IPS-18a (cell line): ENCODE results near the gene CEP89.
"Not testable (repeated sequence)": the region's sequence is repeated elsewhere in the genome, so short reads cannot be mapped to it uniquely, and the experiment has no call there.

Experiments
- H3K27ac ChIP-seq: one replicate; pipeline ENCODE4 v1.5.1; 2013; ENCODE audit warnings: low read length
- H3K27me3 ChIP-seq: one replicate; pipeline ENCODE4 v1.6.1; 2013; ENCODE audit warnings: mild to moderate bottlenecking, low read length; ENCODE audit not compliant: control insufficient read depth, insufficient read depth
- H3K36me3 ChIP-seq: one replicate; pipeline ENCODE4 v1.6.1; 2013; ENCODE audit warnings: low read depth, low read length; ENCODE audit not compliant: control insufficient read depth
- H3K4me1 ChIP-seq: one replicate; pipeline ENCODE4 v1.6.1; 2013; ENCODE audit warnings: low read depth, low read length; ENCODE audit not compliant: control insufficient read depth
- H3K4me3 ChIP-seq: one replicate; pipeline ENCODE4 v1.5.1; 2013; ENCODE audit warnings: low read length
- H3K9ac ChIP-seq: one replicate; pipeline ENCODE4 v1.6.1; 2013; ENCODE audit warnings: mild to moderate bottlenecking, low read length, moderate library complexity
- H3K9me3 ChIP-seq: one replicate; pipeline ENCODE4 v1.6.1; 2013; ENCODE audit warnings: low read depth, low read length; ENCODE audit not compliant: control insufficient read depth

CEP89 gene

GRCh38 chr19:32995966-32996365 lies 24.2 kb upstream of the CEP89 start:
- H3K9me3 ChIP-seq, H3K27me3 ChIP-seq, H3K4me1 ChIP-seq, H3K4me3 ChIP-seq, H3K9ac ChIP-seq, H3K27ac ChIP-seq: not testable (repeated sequence)
- peaks cover 35% of the 10 kb centered on the region for H3K36me3 ChIP-seq

- Histone ChIP-seq H3K27ac (no peak overlapping the region), H3K9me3 (no peaks in the 10 kb centered on the region), H3K4me3 (no peak overlapping the region), H3K9ac (no peak overlapping the region), H3K36me3 (peaks cover 26% of the 10 kb centered on the region), H3K4me1 (no peaks in the 10 kb centered on the region), H3K27me3 (no peaks in the 10 kb centered on the region)
These were observed 17.0 kb upstream of the CEP89 start for GRCh38 chr19:32988724-32989123.

DNA sequence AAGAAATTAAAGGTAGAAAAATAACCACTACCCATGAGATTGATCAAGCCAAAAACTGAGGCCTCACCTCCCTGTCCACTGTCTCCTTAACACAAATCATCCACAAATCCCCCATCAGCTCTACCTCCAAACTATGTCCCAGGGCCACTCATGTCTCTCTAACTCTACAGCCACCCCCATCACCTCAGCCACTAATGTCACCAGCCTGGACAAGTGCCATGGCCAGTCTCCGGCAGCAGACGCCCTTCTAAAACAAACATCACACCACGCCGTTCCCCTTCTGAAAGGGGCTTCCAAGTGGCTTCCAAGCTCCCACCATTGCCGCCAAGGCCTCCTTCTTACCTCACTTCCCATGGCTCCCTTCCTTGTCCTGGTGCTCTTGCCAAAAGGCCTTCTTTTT lies 16.5 kb upstream of the CEP89 start:
- peaks cover 24% of the 10 kb centered on the region for H3K36me3 ChIP-seq
- not testable (repeated sequence) for H3K9me3 ChIP-seq, H3K4me1 ChIP-seq, H3K27ac ChIP-seq, H3K4me3 ChIP-seq, H3K27me3 ChIP-seq, H3K9ac ChIP-seq

DNA sequence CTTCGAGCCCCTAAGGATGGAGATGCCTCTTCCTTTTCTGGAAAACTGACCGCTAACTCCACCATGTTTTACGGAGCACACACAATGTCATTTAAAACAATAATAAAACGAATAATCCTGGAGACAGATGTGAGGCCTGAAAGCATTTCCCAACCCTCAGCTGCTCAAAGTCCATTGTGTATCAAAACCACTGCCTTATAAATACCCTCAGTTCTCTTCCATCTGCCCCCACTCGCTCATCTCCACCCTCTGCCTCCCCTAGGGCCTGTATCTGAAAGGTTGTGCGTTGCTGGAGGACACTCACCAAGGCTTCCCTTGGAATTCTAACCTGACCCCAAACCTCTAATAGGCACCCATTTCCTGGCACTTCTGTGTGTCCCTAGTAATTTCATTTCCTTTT lies 10.7 kb upstream of the CEP89 start:
- H3K36me3 ChIP-seq: peaks cover 18% of the 10 kb centered on the region
- H3K27me3 ChIP-seq, H3K9me3 ChIP-seq, H3K9ac ChIP-seq, H3K4me3 ChIP-seq, H3K4me1 ChIP-seq, H3K27ac ChIP-seq: not testable (repeated sequence)

GRCh38 chr19:32979807-32980206 lies 8.0 kb upstream of the CEP89 start:
- H3K27me3 ChIP-seq, H3K9ac ChIP-seq, H3K9me3 ChIP-seq, H3K4me1 ChIP-seq, H3K27ac ChIP-seq, H3K4me3 ChIP-seq: not testable (repeated sequence)
- H3K36me3 ChIP-seq: peaks cover 16% of the 10 kb centered on the region

GRCh38 chr19:32977813-32978212 lies 6.1 kb upstream of the CEP89 start:
- not testable (repeated sequence) for H3K27ac ChIP-seq, H3K9me3 ChIP-seq, H3K4me1 ChIP-seq, H3K4me3 ChIP-seq, H3K27me3 ChIP-seq, H3K9ac ChIP-seq
- peaks cover 16% of the 10 kb centered on the region for H3K36me3 ChIP-seq

DNA sequence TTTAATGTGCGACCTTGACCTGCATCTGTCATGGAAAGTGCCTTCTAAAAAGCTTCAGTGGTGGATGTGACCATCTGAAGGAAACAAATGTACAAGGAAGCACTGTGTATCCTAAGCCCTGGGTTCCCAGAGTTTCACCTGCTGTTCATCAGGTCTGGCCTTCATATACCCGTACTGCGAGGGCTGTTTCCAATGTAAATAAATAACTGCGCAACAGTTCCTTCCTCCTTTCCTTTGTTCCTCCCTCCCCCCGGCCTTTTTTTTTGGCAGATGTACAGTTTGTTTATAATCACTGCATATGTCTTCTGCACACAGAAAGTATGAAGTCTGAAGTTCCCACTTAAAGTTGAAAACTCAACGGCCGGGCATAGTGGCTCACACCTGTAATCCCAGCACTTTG lies 5.5 kb upstream of the CEP89 start:
- H3K9ac ChIP-seq: no peak overlapping the region
- no peaks in the 10 kb centered on the region for H3K9me3 ChIP-seq
- H3K27ac ChIP-seq: no peak overlapping the region
- H3K27me3 ChIP-seq: no peaks in the 10 kb centered on the region
- H3K4me1 ChIP-seq: no peaks in the 10 kb centered on the region
- no peak overlapping the region for H3K4me3 ChIP-seq
- peaks cover 16% of the 10 kb centered on the region for H3K36me3 ChIP-seq

- Histone ChIP-seq H3K36me3 (peaks cover 16% of the 10 kb centered on the region), H3K27me3 (no peaks in the 10 kb centered on the region), H3K4me1 (no peaks in the 10 kb centered on the region), H3K27ac (no peak overlapping the region), H3K9ac (no peak overlapping the region), H3K9me3 (no peaks in the 10 kb centered on the region), H3K4me3 (no peak overlapping the region)
These were observed 4.6 kb upstream of the CEP89 start for GRCh38 chr19:32976223-32976805.

- H3K9ac ChIP-seq: peak overlapping the region; percentile 69
- no peaks in the 10 kb centered on the region for H3K36me3 ChIP-seq
- H3K4me1 ChIP-seq: no peaks in the 10 kb centered on the region
- no peak overlapping the region for H3K27ac ChIP-seq
- peak overlapping the region; percentile 87 for H3K4me3 ChIP-seq
- H3K27me3 ChIP-seq: no peaks in the 10 kb centered on the region
- no peaks in the 10 kb centered on the region for H3K9me3 ChIP-seq
These were observed 654 bp downstream of the CEP89 start for GRCh38 chr19:32971012-32971595.

DNA sequence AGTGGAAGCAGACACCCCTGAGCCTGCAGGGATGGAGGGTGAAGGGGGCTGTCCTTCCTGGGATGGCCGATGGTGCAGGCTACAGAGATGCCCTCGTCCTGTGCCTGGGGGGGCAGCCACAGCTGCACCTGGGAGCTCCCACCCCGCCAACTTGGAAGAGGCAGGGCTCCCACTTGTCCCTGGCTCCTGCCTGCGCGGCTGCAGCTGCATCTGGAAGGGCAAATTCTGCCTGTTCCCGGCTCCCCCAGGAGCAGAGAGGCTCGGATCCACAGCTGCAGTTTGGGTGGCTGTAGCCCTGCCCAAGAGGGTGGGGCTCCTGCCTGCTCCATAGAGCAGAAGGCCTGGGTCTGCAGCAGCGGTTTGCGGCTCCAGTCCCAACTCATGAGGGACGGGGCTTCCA lies 2.2 kb downstream of the CEP89 start:
- no peak overlapping the region for H3K9ac ChIP-seq
- H3K4me1 ChIP-seq: no peaks in the 10 kb centered on the region
- H3K9me3 ChIP-seq: no peaks in the 10 kb centered on the region
- H3K36me3 ChIP-seq: no peaks in the 10 kb centered on the region
- no peaks in the 10 kb centered on the region for H3K27me3 ChIP-seq
- H3K4me3 ChIP-seq: no peak overlapping the region
- no peak overlapping the region for H3K27ac ChIP-seq

DNA sequence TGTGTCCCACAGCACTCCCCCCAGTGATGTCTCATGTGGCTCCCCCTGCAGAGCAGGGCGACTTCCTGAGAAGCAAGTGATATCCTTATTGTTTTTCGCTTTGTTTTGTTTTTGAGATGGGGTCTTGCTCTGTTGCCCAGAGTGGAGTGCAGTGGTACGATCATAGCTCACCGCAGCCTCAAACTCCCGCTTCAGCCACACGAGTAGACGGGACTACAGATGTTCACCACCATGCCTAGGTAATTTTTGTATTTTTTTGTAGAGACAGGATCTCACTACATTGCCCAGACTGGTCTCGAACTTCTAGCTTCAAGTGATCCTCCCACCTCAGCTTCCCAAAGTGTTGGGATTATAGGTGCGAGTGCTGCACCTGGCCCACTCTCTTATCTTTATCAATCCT lies 5.0 kb downstream of the CEP89 start:
- H3K4me3 ChIP-seq: no peak overlapping the region
- H3K9me3 ChIP-seq: no peaks in the 10 kb centered on the region
- no peak overlapping the region for H3K27ac ChIP-seq
- peaks cover 10% of the 10 kb centered on the region for H3K36me3 ChIP-seq
- H3K4me1 ChIP-seq: no peaks in the 10 kb centered on the region
- H3K27me3 ChIP-seq: no peaks in the 10 kb centered on the region
- H3K9ac ChIP-seq: no peak overlapping the region

GRCh38 chr19:32945260-32945659 lies 26.5 kb downstream of the CEP89 start:
- no peaks in the 10 kb centered on the region for H3K9me3 ChIP-seq
- no peaks in the 10 kb centered on the region for H3K27me3 ChIP-seq
- no peaks in the 10 kb centered on the region for H3K4me1 ChIP-seq
- peaks cover 17% of the 10 kb centered on the region for H3K36me3 ChIP-seq
- no peak overlapping the region for H3K4me3 ChIP-seq
- H3K9ac ChIP-seq: no peak overlapping the region
- no peak overlapping the region for H3K27ac ChIP-seq
